ENCODE data around the gene PTGER4. TPM values are rescaled to one million over a fixed set of nuclear protein-coding genes. Genes with fewer than 3 reads are reported as not detected.

The PTGER4 gene
- 36.8 and 39.5 TPM in 2 replicates for total RNA-seq

DNA sequence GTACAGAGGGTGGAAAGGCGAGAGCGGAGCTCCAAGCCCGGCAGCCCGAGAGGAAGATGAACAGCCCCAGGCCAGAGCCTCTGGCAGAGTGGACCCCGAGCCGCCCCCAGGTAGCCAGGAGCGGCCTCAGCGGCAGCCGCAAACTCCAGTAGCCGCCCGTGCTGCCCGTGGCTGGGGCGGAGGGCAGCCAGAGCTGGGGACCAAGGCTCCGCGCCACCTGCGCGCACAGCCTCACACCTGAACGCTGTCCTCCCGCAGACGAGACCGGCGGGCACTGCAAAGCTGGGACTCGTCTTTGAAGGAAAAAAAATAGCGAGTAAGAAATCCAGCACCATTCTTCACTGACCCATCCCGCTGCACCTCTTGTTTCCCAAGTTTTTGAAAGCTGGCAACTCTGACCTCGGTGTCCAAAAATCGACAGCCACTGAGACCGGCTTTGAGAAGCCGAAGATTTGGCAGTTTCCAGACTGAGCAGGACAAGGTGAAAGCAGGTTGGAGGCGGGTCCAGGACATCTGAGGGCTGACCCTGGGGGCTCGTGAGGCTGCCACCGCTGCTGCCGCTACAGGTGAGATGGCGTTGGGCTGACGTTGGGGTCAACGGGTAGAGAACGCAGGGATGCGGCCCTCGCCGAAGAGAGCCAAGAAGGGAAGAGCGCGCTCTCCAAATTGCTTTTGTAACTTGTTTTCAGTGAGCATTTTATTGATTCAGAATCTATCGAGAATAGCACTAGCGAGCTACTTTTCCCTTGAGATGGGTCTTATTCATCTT lies at the start of gene PTGER4:
PTGER4 (plus strand) TSS at position 3 of the 769 bp plus-strand sequence. CDS start 1,079 bp downstream, outside the sequence.

Other genes with a start within 250 kb of the PTGER4 start
- gene TTC33, start 76.0 kb downstream of the PTGER4 start, total RNA-seq, result 12.3 and 14.3 TPM in 2 replicates
- gene PRKAA1, start 118.5 kb downstream of the PTGER4 start, total RNA-seq, result 115 and 143 TPM in 2 replicates
- 3,017 and 3,351 TPM in 2 replicates for gene RPL37, start 155.3 kb downstream of the PTGER4 start, total RNA-seq
- gene CARD6, start 161.5 kb downstream of the PTGER4 start, total RNA-seq, result 21.1 and 22.9 TPM in 2 replicates
- 0.09 and 0.75 TPM in 2 replicates for gene C7, start 229.6 kb downstream of the PTGER4 start, total RNA-seq